ENCODE measurements around the gene CD58. TPM values are rescaled to one million over a fixed set of nuclear protein-coding genes. Genes with fewer than 3 reads are reported as not detected.
A peak's percentile ranks its signal among the peaks of the same experiment; 100 is the strongest.
"Not testable (repeated sequence)": the region's sequence is repeated elsewhere in the genome, so short reads cannot be mapped to it uniquely, and the experiment has no call there.

CD58 gene
- total RNA-seq: 14.8 TPM
- polyA plus RNA-seq (ENCODE audit: insufficient read depth in 1 of 8, insufficient read length in 8 of 8, low replicate concordance in 1 of 8): 10 to 100 TPM; 11.3 to 17.2 (median 12.4) TPM
- long read RNA-seq, donor 1, partial matches to known transcripts: 0 of 4 reads
- long read RNA-seq, donor 1, other reads (novel, unspliced or antisense): 0 of 4 reads
- long read RNA-seq, donor 2, partial matches to known transcripts: 0 of 3 reads
- long read RNA-seq, donor 2, other reads (novel, unspliced or antisense): 0 of 3 reads
- long read RNA-seq, donor 3, transcript CD58-202 (6 exons, 1,098 nt): major isoform, 6 of 12 reads
- long read RNA-seq, donor 3, partial matches to known transcripts: 0 of 12 reads
- long read RNA-seq, donor 3, other reads (novel, unspliced or antisense): 0 of 12 reads
- long read RNA-seq, donor 4, partial matches to known transcripts: 0 of 2 reads
- long read RNA-seq, donor 4, other reads (novel, unspliced or antisense): 0 of 2 reads
- long read RNA-seq, donor 5, transcript CD58-202 (6 exons, 1,098 nt): major isoform, 20 of 31 reads
- long read RNA-seq, donor 5, partial matches to known transcripts: 6 of 31 reads
- long read RNA-seq, donor 5, other reads (novel, unspliced or antisense): 0 of 31 reads
- long read RNA-seq, donor 6, transcript CD58-202 (6 exons, 1,098 nt): major isoform, 19 of 23 reads
- long read RNA-seq, donor 6, partial matches to known transcripts: 0 of 23 reads
- long read RNA-seq, donor 6, other reads (novel, unspliced or antisense): 0 of 23 reads
- long read RNA-seq, donor 7, transcript CD58-202 (6 exons, 1,098 nt): major isoform, 8 of 18 reads
- long read RNA-seq, donor 7, partial matches to known transcripts: 6 of 18 reads
- long read RNA-seq, donor 7, other reads (novel, unspliced or antisense): 0 of 18 reads
- long read RNA-seq, donor 8, transcript CD58-202 (6 exons, 1,098 nt): major isoform, 5 of 6 reads
- long read RNA-seq, donor 8, partial matches to known transcripts: 0 of 6 reads
- long read RNA-seq, donor 8, other reads (novel, unspliced or antisense): 0 of 6 reads
- long read RNA-seq, donor 9, transcript CD58-202 (6 exons, 1,098 nt): major isoform, 7 of 11 reads
- long read RNA-seq, donor 9, partial matches to known transcripts: 0 of 11 reads
- long read RNA-seq, donor 9, other reads (novel, unspliced or antisense): 0 of 11 reads
- long read RNA-seq, donor 10, transcript CD58-202 (6 exons, 1,098 nt): major isoform, 9 of 12 reads
- long read RNA-seq, donor 10, partial matches to known transcripts: 0 of 12 reads
- long read RNA-seq, donor 10, other reads (novel, unspliced or antisense): 0 of 12 reads
- long read RNA-seq, donor 11, transcript CD58-202 (6 exons, 1,098 nt): major isoform, 10 of 15 reads
- long read RNA-seq, donor 11, partial matches to known transcripts: 0 of 15 reads
- long read RNA-seq, donor 11, other reads (novel, unspliced or antisense): 0 of 15 reads

GRCh38 chr1:116570358-116571214 lies at the start of gene CD58:
CD58 (minus strand) TSS chr1:116571026; CDS start chr1:116570972, 54 bp downstream.
- Histone ChIP-seq H3K4me3 (ENCODE audit: low read length) (peak within 1 kb of the TSS; percentile 63), H3K27me3 (ENCODE audit: control insufficient read depth, insufficient read depth, low read length) (no peaks in the 10 kb centered on the region), H3K4me1 (ENCODE audit: control insufficient read depth, insufficient read depth, low read length) (peaks cover 21% of the 10 kb centered on the region), H3K27ac (ENCODE audit: low read length) (peak within 1 kb of the TSS; percentile 93), H3K9me3 (replicated peaks; ENCODE audit: control insufficient read depth, low read depth, low read length) (no peaks in the 10 kb centered on the region), H3K36me3 (ENCODE audit: control insufficient read depth, insufficient read depth, low read length) (no peaks in the 10 kb centered on the region)
- under 1% methylated on average over 82 of the region's 90 CpGs for WGBS (ENCODE audit: insufficient coverage)
- peak; percentile 94 for DNase-seq

GRCh38 chr1:116620392-116620791 lies 49.6 kb upstream of the CD58 start:
- H3K36me3 ChIP-seq (ENCODE audit: control insufficient read depth, insufficient read depth, low read length); H3K27ac ChIP-seq (ENCODE audit: low read length); H3K4me3 ChIP-seq (ENCODE audit: low read length); H3K9me3 ChIP-seq (replicated peaks; ENCODE audit: control insufficient read depth, low read depth, low read length); H3K27me3 ChIP-seq (ENCODE audit: control insufficient read depth, insufficient read depth, low read length); DNase-seq; H3K4me1 ChIP-seq (ENCODE audit: control insufficient read depth, insufficient read depth, low read length): not testable (repeated sequence)
- WGBS (ENCODE audit: insufficient coverage): no CpG with 5 or more reads among the region's 3 CpGs

- H3K4me3 ChIP-seq (ENCODE audit: low read length); H3K9me3 ChIP-seq (replicated peaks; ENCODE audit: control insufficient read depth, low read depth, low read length); H3K4me1 ChIP-seq (ENCODE audit: control insufficient read depth, insufficient read depth, low read length); H3K36me3 ChIP-seq (ENCODE audit: control insufficient read depth, insufficient read depth, low read length); H3K27ac ChIP-seq (ENCODE audit: low read length); DNase-seq; H3K27me3 ChIP-seq (ENCODE audit: control insufficient read depth, insufficient read depth, low read length): not testable (repeated sequence)
- 33% methylated on average over 4 of the region's 4 CpGs for WGBS (ENCODE audit: insufficient coverage)
Observed at GRCh38 chr1:116619106-116619505, 48.3 kb upstream of the CD58 start.

GRCh38 chr1:116617808-116618207 lies 47.0 kb upstream of the CD58 start:
- not testable (repeated sequence) for DNase-seq

DNA sequence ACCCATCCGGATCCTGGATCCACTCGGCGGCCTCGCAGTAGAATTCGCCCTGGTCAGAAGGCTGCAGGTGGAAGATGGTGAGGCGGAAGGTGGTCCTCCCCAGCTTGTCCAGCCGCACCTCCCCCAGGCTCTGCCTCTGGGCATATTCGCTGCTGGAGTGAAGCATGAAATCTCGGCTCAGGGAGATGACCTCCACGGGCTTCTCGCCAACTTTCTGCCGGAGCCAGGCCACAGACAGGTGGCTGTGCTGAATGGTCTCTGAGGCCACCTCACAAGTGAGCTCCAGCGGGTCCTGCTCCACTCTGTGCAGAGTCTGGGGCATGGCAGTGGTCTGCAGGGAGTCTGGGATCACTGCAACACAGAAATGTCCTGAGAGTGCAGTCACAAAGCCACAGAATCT lies 43.0 kb upstream of the CD58 start:
- not testable (repeated sequence) for DNase-seq; H3K4me1 ChIP-seq (ENCODE audit: control insufficient read depth, insufficient read depth, low read length); H3K36me3 ChIP-seq (ENCODE audit: control insufficient read depth, insufficient read depth, low read length); H3K27ac ChIP-seq (ENCODE audit: low read length); H3K27me3 ChIP-seq (ENCODE audit: control insufficient read depth, insufficient read depth, low read length); H3K9me3 ChIP-seq (replicated peaks; ENCODE audit: control insufficient read depth, low read depth, low read length); H3K4me3 ChIP-seq (ENCODE audit: low read length)
- WGBS (ENCODE audit: insufficient coverage): 74% methylated on average over 5 of the region's 13 CpGs

More at GRCh38 chr1:116617808-116618207, 47.0 kb upstream of the CD58 start:
- H3K36me3 ChIP-seq (ENCODE audit: control insufficient read depth, insufficient read depth, low read length); H3K4me1 ChIP-seq (ENCODE audit: control insufficient read depth, insufficient read depth, low read length); H3K9me3 ChIP-seq (replicated peaks; ENCODE audit: control insufficient read depth, low read depth, low read length); H3K4me3 ChIP-seq (ENCODE audit: low read length); H3K27ac ChIP-seq (ENCODE audit: low read length); H3K27me3 ChIP-seq (ENCODE audit: control insufficient read depth, insufficient read depth, low read length): not testable (repeated sequence)
- WGBS (ENCODE audit: insufficient coverage): 77% methylated on average over 4 of the region's 5 CpGs

- not testable (repeated sequence) for H3K9me3 ChIP-seq (replicated peaks; ENCODE audit: control insufficient read depth, low read depth, low read length); H3K27me3 ChIP-seq (ENCODE audit: control insufficient read depth, insufficient read depth, low read length); H3K27ac ChIP-seq (ENCODE audit: low read length); H3K4me3 ChIP-seq (ENCODE audit: low read length); H3K4me1 ChIP-seq (ENCODE audit: control insufficient read depth, insufficient read depth, low read length); H3K36me3 ChIP-seq (ENCODE audit: control insufficient read depth, insufficient read depth, low read length)
- DNase-seq: peak; percentile 20
- WGBS (ENCODE audit: insufficient coverage): 76% methylated on average over 2 of the region's 6 CpGs
Observed at GRCh38 chr1:116609801-116610371, 39.1 kb upstream of the CD58 start.

- not testable (repeated sequence) for H3K4me1 ChIP-seq (ENCODE audit: control insufficient read depth, insufficient read depth, low read length); H3K4me3 ChIP-seq (ENCODE audit: low read length); H3K27ac ChIP-seq (ENCODE audit: low read length); DNase-seq; H3K27me3 ChIP-seq (ENCODE audit: control insufficient read depth, insufficient read depth, low read length); H3K36me3 ChIP-seq (ENCODE audit: control insufficient read depth, insufficient read depth, low read length); H3K9me3 ChIP-seq (replicated peaks; ENCODE audit: control insufficient read depth, low read depth, low read length)
- no CpG with 5 or more reads among the region's 2 CpGs for WGBS (ENCODE audit: insufficient coverage)
Observed at GRCh38 chr1:116608841-116609240, 38.0 kb upstream of the CD58 start.

DNA sequence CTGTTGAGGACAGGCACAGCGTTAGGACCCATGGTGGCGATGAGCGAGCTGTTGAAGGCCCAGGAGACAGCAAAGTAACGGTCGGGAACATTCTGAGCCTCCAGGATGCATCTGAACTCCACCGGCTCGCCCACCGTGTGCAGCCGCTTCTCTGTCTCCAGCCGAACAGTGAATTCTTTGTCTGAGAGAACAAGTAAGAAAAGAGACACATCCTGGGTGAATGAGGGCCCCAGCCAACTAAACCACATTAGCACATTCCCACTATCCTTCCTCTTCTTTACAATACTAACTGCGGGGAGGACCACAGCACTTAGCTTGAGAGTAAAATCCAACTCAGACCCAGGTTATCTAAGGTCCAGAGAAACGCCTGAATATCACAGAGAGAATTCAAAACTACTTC lies 37.3 kb upstream of the CD58 start:
- 67% methylated on average over 1 of the region's 12 CpGs for WGBS (ENCODE audit: insufficient coverage)
- not testable (repeated sequence) for H3K27ac ChIP-seq (ENCODE audit: low read length); H3K27me3 ChIP-seq (ENCODE audit: control insufficient read depth, insufficient read depth, low read length); DNase-seq; H3K4me3 ChIP-seq (ENCODE audit: low read length); H3K36me3 ChIP-seq (ENCODE audit: control insufficient read depth, insufficient read depth, low read length); H3K9me3 ChIP-seq (replicated peaks; ENCODE audit: control insufficient read depth, low read depth, low read length); H3K4me1 ChIP-seq (ENCODE audit: control insufficient read depth, insufficient read depth, low read length)

- H3K4me3 ChIP-seq (ENCODE audit: low read length); H3K4me1 ChIP-seq (ENCODE audit: control insufficient read depth, insufficient read depth, low read length); DNase-seq; H3K36me3 ChIP-seq (ENCODE audit: control insufficient read depth, insufficient read depth, low read length); H3K27ac ChIP-seq (ENCODE audit: low read length); H3K9me3 ChIP-seq (replicated peaks; ENCODE audit: control insufficient read depth, low read depth, low read length); H3K27me3 ChIP-seq (ENCODE audit: control insufficient read depth, insufficient read depth, low read length): not testable (repeated sequence)
- no CpG with 5 or more reads among the region's 1 CpG for WGBS (ENCODE audit: insufficient coverage)
Observed at GRCh38 chr1:116607463-116607862, 36.6 kb upstream of the CD58 start.

Measured in muscle of leg (tissue), 16 donors.